22Rv1 (cell line): ENCODE results near the gene NCAM2.

ENCODE experiments used
- H3K27ac ChIP-seq: fragments of 450-650 bp; 2 replicates; pipeline ENCODE4 v1.5.1; 2017
- CTCF ChIP-seq: fragments of 450-650 bp; IDR thresholded peaks from 2 replicates; pipeline ENCODE4 v1.5.1; 2017; ENCODE audit warnings: mild to moderate bottlenecking
- ZFX ChIP-seq: fragments of 450-650 bp; IDR thresholded peaks from 2 replicates; pipeline ENCODE4 v1.6.1; 2017; ENCODE audit warnings: antibody characterized with exemption, borderline replicate concordance

The NCAM2 gene

GRCh38 chr21:21163904-21164303 lies 165.7 kb downstream of the NCAM2 start:
- peak; percentile 82 for TF ChIP-seq CTCF
- no peak for TF ChIP-seq ZFX
- no peak overlapping the region for H3K27ac ChIP-seq

GRCh38 chr21:21165063-21165645 lies 166.9 kb downstream of the NCAM2 start:
- H3K27ac ChIP-seq = no peak overlapping the region
- TF ChIP-seq CTCF (no peak), ZFX (no peak)

- TF ChIP-seq ZFX = no peak
- TF ChIP-seq CTCF = no peak
- no peak overlapping the region for H3K27ac ChIP-seq
Measured at GRCh38 chr21:21174676-21175075, 176.5 kb downstream of the NCAM2 start.

GRCh38 chr21:21175798-21176334 lies 177.7 kb downstream of the NCAM2 start:
- no peak overlapping the region for H3K27ac ChIP-seq

GRCh38 chr21:21177353-21177986 lies 179.3 kb downstream of the NCAM2 start:
- no peak overlapping the region for H3K27ac ChIP-seq
- TF ChIP-seq CTCF = no peak
- no peak for TF ChIP-seq ZFX

More at GRCh38 chr21:21175798-21176334, 177.7 kb downstream of the NCAM2 start:
- TF ChIP-seq ZFX (no peak), CTCF (no peak)

GRCh38 chr21:21179619-21180298 lies 181.6 kb downstream of the NCAM2 start:
- H3K27ac ChIP-seq = no peak overlapping the region
- TF ChIP-seq ZFX = no peak
- no peak for TF ChIP-seq CTCF
